ENCODE data around the gene C1orf53. TPM values are rescaled to one million over a fixed set of nuclear protein-coding genes. Genes with fewer than 3 reads are reported as not detected.
"Not testable (repeated sequence)": the region's sequence is repeated elsewhere in the genome, so short reads cannot be mapped to it uniquely, and the experiment has no call there.

The C1orf53 gene
- total RNA-seq, 1 donor from 2014 or later = 4.0 TPM

DNA sequence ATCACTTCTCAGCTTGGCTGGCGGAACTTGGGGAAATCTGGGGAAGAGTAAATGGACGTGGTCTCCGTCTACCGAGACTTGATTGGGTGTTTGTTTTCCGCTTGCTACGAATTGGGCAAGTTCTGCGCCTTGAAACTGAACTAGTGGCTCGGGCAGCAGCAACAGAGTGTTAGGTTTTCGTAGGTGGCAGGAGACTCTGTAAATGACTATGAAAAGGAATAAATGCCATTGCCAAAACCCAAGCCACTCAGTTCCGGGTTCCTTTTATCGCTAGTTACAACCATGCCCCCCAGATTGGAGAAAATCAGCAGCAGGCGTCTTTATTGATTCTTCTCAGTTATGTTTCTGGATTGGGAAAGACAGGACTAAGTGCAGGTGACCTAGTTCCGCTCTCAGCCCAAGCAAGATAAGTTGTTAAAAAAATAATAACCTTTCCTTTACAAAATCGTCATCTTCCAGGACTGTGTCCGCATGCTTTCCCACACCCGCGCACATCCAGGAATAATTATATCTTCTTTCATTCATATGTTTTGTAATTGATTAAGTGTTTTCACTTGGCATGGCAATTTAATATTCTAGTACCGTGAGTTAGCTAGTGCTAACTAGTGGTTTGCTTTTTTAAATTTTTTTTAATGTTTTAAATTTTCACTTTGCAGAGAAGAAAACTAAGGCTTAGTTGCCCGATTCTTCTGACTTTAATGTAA, 18.1 kb downstream of the C1orf53 start:
- DNase-seq (ENCODE audit: low read depth, low spot score) = no peak

DNA sequence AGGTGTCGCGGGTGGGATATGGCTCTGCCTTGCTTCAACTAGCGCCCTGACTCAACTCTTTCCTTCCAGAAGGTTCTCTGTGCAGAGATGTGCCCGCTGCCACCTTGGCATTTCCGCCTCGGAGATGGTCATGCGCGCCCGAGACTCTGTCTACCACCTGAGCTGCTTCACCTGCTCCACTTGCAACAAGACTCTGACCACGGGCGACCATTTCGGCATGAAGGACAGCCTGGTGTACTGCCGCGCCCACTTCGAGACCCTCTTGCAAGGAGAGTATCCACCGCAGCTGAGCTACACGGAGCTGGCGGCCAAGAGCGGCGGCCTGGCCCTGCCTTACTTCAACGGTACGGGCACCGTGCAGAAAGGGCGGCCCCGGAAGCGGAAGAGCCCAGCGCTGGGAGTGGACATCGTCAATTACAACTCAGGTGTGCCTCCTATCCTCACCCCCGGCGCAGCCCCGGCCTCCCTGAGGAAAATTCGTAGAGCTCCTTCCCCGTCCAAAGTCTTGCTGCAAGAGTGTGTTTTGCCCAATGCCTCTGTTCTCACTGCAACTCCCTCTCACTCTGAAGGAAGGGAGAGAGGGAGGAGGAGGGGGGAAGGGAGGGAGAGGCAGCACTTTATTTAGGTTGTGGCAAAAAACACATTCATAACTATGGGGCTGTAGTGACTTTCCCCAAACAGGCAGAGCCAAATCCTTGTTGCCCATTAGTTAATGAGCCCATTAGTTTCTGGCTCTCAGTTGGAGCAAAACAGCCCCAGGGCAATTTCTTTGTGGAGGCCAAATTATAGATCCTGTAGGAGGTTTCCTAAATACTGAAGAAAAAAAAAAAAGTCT, 19.0 kb downstream of the C1orf53 start:
- no peak for DNase-seq (ENCODE audit: low read depth, low spot score)

DNA sequence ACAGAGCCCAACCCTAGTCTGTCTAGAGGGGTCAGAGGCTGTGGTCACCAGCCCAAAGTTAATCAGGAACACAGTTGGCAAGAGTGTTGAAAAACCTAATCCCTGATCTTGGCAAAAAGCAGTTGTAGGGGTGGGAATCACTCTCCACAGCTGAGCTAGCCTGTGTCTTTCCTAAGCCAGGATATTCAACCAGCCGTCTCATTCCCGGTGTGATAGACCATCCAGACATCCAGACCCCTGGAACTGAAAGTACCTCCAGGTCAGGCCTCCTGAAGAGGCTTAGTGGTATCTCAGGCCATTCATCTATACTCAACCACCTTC, 19.6 kb downstream of the C1orf53 start:
- DNase-seq (ENCODE audit: low read depth, low spot score) = no peak

DNA sequence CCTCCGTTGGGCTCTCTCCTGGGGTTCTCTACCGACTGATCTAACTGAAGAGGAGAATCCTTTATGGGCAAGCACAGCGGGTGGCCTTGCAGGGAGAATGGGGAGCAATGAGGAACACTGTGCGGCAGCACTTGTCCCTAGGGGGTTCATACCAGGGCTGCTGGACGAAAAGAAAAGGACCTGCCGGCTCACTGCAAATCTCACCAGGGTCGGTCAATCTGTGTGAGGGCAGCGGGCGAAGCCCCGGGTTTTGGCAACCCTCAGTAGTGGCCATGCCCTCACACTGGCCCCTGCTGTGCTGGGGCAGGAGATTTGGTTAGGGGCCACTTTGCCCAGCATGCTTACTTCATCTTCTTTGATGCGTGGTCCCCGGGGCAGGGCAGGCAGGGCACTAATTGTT, 20.6 kb downstream of the C1orf53 start:
- no peak for DNase-seq (ENCODE audit: low read depth, low spot score)

DNA sequence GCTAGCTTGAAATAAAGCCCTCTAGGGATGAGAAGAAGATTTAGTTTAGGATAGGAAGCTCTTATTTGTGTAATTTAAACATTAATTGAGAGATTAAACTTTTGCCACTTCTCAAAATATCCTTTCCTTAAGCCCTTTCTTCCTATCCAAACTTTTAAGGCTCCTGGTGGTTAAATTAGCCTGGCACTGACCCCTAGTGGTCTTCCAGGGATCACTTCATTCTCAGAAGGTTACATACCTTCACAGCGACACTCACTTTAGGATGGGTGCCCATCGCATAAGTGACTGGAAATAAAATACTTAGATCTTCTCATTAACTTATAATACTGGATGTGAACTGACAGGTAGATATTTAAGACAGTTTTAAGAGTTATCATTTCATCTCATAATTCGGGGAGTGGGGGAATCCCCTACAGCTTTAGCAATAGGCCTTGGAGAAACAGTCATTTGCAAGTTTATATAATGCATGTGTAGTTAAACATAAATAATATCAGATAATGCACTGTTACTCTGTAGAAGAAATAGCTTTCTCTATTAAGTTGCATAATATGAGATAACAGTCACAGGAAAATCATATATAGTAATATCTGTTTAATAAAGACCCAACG, 22.2 kb downstream of the C1orf53 start:
- DNase-seq (ENCODE audit: low read depth, low spot score) = no peak

DNA sequence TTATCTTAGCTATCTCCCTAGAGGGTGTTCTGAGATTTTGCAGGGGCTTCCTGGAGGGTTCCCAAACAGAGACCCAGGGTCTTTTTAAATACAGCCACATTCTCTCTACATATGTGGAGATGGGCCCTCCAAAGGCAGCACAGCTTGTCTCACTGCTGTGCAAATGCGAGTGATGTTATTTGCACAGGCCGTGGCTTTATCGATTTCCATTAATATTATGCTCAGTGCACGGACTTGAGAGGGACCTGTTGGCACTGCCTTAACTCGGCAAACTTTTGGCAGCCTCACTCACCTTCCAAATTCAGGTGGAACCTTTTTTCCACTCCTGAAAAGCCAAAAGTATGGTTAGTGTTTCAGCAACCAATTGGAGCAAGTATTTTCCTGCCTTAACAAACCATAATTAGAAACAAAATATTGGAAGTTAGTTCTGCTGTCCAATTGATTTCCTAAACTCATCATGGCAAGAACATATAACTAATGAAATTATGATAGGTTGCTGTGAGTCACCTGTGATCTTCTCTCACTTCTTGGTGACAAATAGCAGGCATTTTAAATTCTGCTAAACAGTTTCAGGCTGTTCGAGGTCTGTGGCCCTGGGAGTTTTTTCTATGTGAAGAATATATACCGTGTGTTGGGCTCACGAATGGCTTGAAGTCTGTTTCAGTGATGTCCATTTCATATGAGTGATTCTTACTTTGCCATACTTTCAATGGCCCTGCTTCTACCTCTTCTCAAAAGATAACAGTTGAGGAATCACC, 25.7 kb downstream of the C1orf53 start:
- DNase-seq (ENCODE audit: low read depth, low spot score) = no peak

DNA sequence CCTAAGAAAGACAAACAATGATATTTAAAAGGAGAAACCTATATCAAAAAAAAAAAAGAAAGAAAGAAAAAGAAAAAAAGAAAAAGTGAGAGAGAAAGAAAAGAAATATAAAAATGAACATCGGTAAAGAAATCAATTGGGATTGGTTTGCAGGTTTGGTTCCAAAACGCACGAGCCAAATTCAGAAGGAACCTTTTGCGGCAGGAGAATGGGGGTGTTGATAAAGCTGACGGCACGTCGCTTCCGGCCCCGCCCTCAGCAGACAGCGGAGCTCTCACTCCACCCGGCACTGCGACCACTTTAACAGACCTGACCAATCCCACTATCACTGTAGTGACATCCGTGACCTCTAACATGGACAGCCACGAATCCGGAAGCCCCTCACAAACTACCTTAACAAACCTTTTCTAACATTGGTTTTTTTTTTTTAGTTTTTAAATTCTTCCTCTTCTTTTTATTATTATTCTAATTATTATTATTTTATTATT, 26.5 kb downstream of the C1orf53 start:
- DNase-seq (ENCODE audit: low read depth, low spot score) = no peak

DNA sequence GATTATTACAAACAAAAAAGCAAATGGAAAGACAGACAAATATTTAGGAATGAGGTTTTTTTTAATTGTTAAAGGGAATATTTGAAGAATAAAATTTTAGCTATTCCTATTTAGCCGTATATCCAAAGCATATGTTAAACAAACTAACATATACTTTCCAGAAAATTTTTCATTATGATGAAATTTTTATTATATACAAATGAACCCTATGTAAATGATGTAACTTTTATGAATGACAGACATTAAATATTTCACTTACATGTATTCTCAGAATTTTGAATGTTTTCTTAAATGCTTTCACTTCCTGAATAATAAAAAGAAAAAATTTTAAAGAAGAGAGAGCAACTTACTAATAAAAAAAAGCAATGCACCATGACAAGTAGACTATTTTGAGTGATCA, 30.6 kb downstream of the C1orf53 start:
- no peak for DNase-seq (ENCODE audit: low read depth, low spot score)

DNA sequence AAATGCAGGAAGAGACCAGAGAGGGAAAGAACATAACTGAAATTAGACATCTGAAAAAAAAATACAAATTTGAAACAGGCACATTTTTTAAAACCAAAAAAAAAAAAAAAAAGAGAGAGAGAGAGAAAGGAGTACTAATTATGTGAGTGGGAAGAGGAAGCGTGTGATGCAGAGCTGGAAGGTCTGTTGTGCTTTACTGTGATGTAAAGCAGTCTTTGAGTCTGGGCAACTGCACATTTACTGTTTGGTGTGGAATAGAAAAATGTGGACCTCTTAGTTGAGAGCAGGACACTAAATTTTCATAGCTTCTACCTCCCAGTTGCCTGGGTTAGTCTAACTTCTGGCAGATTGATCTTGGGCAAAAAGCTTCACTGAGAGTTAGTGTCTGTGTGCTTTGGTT, 31.2 kb downstream of the C1orf53 start:
- no peak for DNase-seq (ENCODE audit: low read depth, low spot score)

DNA sequence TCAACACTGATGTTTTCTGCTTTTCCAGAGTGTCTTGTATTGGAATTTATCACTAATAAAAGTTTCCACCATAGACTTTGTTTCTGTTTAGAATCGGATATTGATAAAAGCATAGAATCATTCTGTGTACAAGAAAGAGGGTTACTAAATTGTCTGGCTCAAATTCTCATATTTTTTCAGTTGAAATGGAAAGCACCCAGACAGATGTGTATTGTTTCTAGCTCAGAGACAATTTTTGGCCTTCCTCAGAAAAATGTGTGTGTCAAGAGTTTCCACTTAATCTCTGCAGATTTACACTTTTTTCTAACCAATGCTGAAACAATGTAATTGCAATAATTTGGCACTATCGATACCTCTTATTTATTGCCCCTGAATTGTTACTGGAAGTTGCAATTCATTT, 35.0 kb downstream of the C1orf53 start:
- no peak for DNase-seq (ENCODE audit: low read depth, low spot score)

DNA sequence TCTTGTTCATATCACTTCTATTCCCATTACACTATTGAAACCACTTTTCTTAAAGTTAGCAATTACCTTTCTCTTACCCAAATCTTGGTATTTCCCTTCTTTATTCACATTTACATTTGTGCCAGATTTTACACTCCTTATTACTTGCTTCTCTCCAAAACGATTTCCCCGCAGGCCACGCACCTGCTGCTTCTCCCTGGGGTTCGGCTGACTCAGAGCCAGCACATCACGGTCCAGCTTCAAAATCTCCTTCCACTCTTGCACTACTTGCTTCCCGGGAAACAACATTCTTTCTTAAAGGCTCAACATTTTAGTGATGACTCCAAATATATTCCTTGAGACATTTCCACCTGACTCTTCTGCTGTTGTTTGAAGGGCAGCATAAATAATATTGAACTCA, 35.5 kb downstream of the C1orf53 start:
- DNase-seq (ENCODE audit: low read depth, low spot score) = no peak

DNA sequence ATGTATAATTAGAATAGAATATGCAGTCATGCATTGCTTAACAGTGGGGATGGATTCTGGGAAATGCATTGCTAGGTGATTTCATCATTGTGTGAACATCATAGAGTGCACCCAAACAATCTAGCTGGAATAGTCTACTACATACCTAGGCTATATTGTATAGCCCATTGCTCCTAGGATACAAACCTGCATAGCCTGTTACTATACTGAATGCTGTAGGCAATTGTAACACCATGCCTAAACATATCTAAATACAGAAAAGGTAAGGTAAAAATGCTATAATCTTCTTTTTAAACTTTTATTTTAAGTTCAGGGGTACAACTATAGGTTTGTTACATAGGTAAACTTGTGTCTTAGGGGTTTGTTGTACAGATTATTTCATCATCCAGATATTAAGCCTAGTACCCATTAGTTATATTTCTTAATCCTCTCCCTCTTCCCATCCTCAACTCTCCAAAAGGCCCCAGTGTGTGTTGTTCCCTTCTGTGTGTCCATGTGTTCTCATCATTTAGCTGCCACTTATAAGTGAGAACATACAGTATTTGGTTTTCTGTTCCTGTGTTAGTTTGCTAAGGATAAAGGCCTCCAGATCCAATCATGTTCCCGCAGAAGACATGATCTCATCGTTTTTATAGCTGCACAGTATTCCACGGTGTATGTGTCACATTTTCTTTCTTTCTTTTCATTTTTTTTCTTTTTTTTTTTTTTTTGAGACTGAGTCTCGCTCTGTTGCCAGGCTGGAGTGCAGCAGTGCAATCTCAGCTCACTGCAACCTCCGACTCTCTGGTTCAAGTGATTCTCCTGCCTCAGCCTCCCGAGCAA, 36.9 kb downstream of the C1orf53 start:
- not testable (repeated sequence) for DNase-seq (ENCODE audit: low read depth, low spot score)

DNA sequence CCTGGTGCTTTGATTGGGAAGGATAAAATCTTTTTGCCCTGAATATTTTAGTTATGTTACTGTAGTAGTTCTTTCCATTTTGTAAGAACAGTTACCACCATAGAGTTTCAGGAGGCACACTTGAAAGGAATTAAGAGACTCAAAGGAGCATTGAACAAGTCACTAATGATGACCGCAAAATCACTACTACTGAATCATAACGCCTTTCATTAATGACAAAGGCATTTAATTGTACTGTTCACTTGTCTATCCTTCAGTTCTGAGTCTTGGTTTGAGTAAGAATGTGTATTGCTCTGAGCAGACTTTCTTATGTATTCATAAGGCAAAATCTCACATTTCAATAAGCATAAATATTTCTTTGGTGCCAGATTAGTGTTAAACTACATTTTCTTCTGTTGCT, 39.6 kb downstream of the C1orf53 start:
- DNase-seq (ENCODE audit: low read depth, low spot score) = no peak

DNA sequence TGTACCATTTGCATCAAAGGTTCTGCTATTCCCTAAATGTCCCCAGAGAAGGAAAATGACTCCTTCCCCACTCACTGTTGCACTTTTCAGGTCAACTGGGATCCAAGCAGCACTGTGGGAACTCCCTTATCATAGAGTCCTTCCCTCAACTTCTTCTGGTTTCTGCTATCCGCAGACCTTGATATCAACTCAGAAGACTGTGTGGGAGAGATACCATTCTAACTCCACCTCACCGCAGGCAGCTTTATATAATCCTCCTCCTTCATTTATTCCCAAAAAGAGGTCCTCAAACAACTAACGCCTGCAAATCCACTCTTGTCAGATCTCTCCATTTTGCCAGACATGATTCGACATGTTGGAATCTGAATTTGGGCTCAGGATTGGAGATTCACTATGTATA, 42.1 kb downstream of the C1orf53 start:
- DNase-seq (ENCODE audit: low read depth, low spot score) = no peak

DNA sequence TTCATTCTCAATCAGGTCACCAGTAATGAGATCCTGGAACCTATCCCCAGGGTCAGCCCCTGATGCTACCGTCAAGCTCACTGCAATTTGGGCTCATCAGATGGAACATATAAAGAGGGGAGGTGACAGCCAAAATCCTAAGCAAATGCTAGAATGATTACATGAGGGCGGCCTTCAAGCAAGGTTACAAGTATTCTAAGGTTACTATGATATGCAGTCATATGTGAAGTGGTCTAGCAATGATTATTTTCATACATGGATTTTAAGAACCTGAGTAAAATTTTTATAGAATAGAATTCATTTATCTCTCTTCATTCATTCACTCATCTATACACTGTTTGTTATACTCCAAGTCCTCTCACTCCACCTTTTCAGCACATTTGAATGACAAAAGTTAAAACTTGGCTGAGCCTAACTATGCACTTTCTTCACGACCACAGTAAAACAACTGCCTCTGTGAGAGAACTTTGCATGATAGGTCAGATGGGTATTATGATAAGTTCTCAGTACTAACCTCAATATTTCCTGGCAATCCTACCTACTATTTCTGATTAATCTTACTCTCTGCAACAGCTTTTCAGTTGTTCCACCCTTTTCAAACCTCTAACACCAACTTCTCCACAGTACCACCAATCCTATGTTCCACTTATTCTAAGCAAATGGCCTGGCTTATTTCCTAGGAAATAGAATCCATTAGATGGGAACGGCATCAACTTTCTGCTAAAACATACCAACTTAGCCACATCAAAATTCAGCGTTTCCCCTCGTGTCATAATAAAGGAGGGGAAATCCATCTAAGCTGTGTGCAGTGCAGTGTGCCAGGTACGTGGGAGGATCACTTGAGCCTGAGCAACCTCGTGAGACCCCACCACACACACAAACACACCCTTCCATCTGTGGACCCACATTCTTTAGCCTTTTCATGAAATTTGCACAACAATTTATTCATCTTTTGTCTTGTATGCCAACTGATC, 46.8 kb downstream of the C1orf53 start:
- DNase-seq (ENCODE audit: low read depth, low spot score) = no peak

DNA sequence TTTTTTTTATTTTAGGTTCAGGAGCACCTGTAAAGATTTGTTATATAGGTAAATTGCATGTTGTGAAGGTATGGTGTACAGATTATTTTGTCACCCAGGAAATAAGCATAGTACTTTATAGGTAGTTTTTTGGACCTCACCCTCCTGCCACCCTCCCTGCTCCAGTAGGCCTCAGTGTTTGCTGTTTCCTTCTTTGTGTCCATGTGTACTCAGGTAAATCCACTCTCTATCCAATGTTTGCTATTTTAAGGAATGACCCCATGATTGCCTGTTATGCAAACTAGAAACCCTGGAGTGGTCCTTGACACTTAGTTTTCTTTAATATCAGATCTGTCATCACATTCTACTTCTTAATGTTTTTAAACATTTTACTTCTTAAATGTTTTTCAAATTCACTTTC, 48.7 kb downstream of the C1orf53 start:
- DNase-seq (ENCODE audit: low read depth, low spot score) = no peak

DNA sequence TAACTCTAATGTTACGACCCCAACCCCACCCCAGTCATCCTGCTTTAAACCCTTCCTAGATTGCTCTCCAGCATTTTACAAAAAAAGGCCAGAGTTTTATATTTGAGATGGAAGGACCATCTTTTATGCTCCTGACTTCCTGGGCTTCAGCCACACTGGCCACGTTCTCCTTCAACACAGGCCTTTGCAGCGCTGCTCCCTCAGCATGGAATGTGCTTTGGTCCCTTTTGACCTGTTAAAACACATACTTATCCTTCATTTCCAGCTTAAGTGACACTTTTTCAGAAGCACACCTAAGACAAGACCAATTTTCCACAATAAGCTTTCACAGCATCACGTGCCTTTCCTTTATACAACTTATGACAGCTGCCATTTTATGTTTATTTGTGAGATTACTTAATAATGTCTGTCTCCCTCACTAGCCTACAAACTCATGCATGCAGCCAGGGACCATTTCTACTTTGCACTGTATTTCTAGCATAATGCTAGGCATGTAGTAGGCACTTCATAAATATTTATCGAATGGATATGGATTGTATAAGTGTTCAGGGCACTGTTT, 49.3 kb downstream of the C1orf53 start:
- no peak for DNase-seq (ENCODE audit: low read depth, low spot score)

DNA sequence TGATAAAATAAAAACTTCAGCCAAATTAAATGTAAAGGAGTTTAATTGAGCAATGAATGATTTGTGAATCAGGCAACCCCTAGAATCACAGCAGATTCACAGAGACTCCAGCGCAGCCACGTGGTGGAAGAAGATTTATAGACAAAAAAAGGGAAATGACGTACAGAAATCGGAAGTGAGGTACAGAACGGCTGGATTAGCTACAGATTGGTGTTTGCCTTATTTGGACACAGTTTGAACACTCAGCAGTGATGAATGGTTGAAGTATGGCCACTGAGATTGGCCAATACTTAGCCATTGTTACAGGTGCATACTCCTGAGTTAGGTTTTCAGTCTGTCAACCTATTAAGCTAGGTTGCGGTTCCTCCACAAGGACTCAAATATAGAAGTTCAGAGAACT, 51.0 kb downstream of the C1orf53 start:
- DNase-seq (ENCODE audit: low read depth, low spot score) = not testable (repeated sequence)

DNA sequence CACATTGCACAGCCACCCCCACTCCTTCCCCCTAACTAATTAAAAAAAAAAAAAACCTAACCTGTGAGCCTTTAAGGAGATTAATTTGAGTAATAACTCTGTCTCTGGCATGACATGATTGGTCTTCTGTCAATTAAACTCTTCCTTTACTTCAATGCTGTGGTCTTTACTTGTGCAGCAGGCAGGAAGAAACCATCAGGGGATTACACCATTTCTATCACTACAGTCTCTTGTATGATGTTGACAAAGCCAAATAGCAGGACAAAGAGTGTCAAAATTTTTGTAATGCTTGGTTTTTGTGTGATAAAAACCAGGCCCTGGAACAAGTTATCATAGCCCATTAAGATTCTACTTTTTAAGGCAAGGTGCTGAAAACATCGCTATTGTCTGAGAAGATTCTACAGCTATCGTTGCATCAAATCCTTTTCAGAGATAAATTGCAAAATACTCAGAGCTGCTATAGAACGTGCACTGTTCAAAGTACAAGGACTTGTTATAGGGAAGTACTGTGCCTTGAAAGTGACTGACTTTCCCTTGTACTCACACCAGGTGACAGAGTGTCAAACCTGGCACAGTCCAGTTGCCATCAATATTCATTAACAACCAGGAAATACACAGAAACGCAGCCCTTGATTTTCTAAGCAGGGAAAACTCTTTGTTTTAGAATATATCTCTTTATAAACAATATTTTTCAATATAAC, 52.4 kb downstream of the C1orf53 start:
- DNase-seq (ENCODE audit: low read depth, low spot score) = no peak
